ENCODE results near the gene PLA2G6.

Gene PLA2G6

GRCh38 chr22:38077595-38077994, 104.0 kb downstream of the PLA2G6 start:
- H3K27me3 ChIP-seq (ENCODE audit: control insufficient read depth, insufficient read depth, low read length), result peaks cover 5% of the 10 kb centered on the region; the same call in 1 of the 2 replicates
- no peaks in the 10 kb centered on the region for H3K4me1 ChIP-seq (ENCODE audit: control insufficient read depth, insufficient read depth, low read length)
- no peak for DNase-seq (ENCODE audit: low read depth, low spot score)
- H3K27ac ChIP-seq (ENCODE audit: low read length), result no peak overlapping the region
- H3K4me3 ChIP-seq (ENCODE audit: low read length), result no peak overlapping the region
- no peaks in the 10 kb centered on the region for H3K9me3 ChIP-seq (ENCODE audit: control insufficient read depth, insufficient read depth, low read length)
- peaks cover 13% of the 10 kb centered on the region for H3K36me3 ChIP-seq (ENCODE audit: control insufficient read depth, insufficient read depth, low read length)
- WGBS (ENCODE audit: insufficient coverage, insufficient read length), result no CpG with 5 or more reads among the region's 14 CpGs

- no peaks in the 10 kb centered on the region for H3K9me3 ChIP-seq (ENCODE audit: control insufficient read depth, insufficient read depth, low read length)
- H3K27ac ChIP-seq (ENCODE audit: low read length), result no peak overlapping the region
- H3K36me3 ChIP-seq (ENCODE audit: control insufficient read depth, insufficient read depth, low read length), result peaks cover 15% of the 10 kb centered on the region
- DNase-seq (ENCODE audit: low read depth, low spot score), result no peak
- no peaks in the 10 kb centered on the region for H3K4me1 ChIP-seq (ENCODE audit: control insufficient read depth, insufficient read depth, low read length)
- H3K27me3 ChIP-seq (ENCODE audit: control insufficient read depth, insufficient read depth, low read length), result peaks cover 5% of the 10 kb centered on the region; the same call in 1 of the 2 replicates
- H3K4me3 ChIP-seq (ENCODE audit: low read length), result no peak overlapping the region
- no CpG with 5 or more reads among the region's 12 CpGs for WGBS (ENCODE audit: insufficient coverage, insufficient read length)
Observed at GRCh38 chr22:38077096-38077495, 104.5 kb downstream of the PLA2G6 start.

GRCh38 chr22:38075961-38076360, 105.7 kb downstream of the PLA2G6 start:
- no peaks in the 10 kb centered on the region; the same call in 1 of the 2 replicates for H3K27me3 ChIP-seq (ENCODE audit: control insufficient read depth, insufficient read depth, low read length)
- H3K27ac ChIP-seq (ENCODE audit: low read length), result no peak overlapping the region
- H3K9me3 ChIP-seq (ENCODE audit: control insufficient read depth, insufficient read depth, low read length), result no peaks in the 10 kb centered on the region
- no peak for DNase-seq (ENCODE audit: low read depth, low spot score)
- WGBS (ENCODE audit: insufficient coverage, insufficient read length), result no CpG with 5 or more reads among the region's 13 CpGs
- H3K4me1 ChIP-seq (ENCODE audit: control insufficient read depth, insufficient read depth, low read length), result no peaks in the 10 kb centered on the region
- H3K4me3 ChIP-seq (ENCODE audit: low read length), result no peak overlapping the region
- peaks cover 15% of the 10 kb centered on the region for H3K36me3 ChIP-seq (ENCODE audit: control insufficient read depth, insufficient read depth, low read length)

GRCh38 chr22:38075105-38075825, 106.4 kb downstream of the PLA2G6 start:
- WGBS (ENCODE audit: insufficient coverage, insufficient read length), result no CpG with 5 or more reads among the region's 32 CpGs
- H3K27ac ChIP-seq (ENCODE audit: low read length), result no peak overlapping the region
- no peak for DNase-seq (ENCODE audit: low read depth, low spot score)

GRCh38 chr22:38074181-38075104, 107.2 kb downstream of the PLA2G6 start:
- WGBS (ENCODE audit: insufficient coverage, insufficient read length), result no CpG with 5 or more reads among the region's 47 CpGs
- H3K4me3 ChIP-seq (ENCODE audit: low read length), result no peak overlapping the region
- H3K36me3 ChIP-seq (ENCODE audit: control insufficient read depth, insufficient read depth, low read length), result peaks cover 15% of the 10 kb centered on the region
- no peak overlapping the region for H3K27ac ChIP-seq (ENCODE audit: low read length)
- H3K9me3 ChIP-seq (ENCODE audit: control insufficient read depth, insufficient read depth, low read length), result no peaks in the 10 kb centered on the region
- no peaks in the 10 kb centered on the region for H3K27me3 ChIP-seq (ENCODE audit: control insufficient read depth, insufficient read depth, low read length)
- no peak for DNase-seq (ENCODE audit: low read depth, low spot score)
- H3K4me1 ChIP-seq (ENCODE audit: control insufficient read depth, insufficient read depth, low read length), result no peaks in the 10 kb centered on the region

More at GRCh38 chr22:38075105-38075825, 106.4 kb downstream of the PLA2G6 start:
- Histone ChIP-seq H3K9me3 (ENCODE audit: control insufficient read depth, insufficient read depth, low read length) (no peaks in the 10 kb centered on the region), H3K4me3 (ENCODE audit: low read length) (no peak overlapping the region), H3K27me3 (ENCODE audit: control insufficient read depth, insufficient read depth, low read length) (no peaks in the 10 kb centered on the region), H3K36me3 (ENCODE audit: control insufficient read depth, insufficient read depth, low read length) (peaks cover 15% of the 10 kb centered on the region), H3K4me1 (ENCODE audit: control insufficient read depth, insufficient read depth, low read length) (no peaks in the 10 kb centered on the region)

- WGBS (ENCODE audit: insufficient coverage, insufficient read length), result no CpG with 5 or more reads among the region's 28 CpGs
- Histone ChIP-seq H3K27ac (ENCODE audit: low read length) (no peak overlapping the region), H3K4me1 (ENCODE audit: control insufficient read depth, insufficient read depth, low read length) (no peaks in the 10 kb centered on the region), H3K36me3 (ENCODE audit: control insufficient read depth, insufficient read depth, low read length) (peaks cover 15% of the 10 kb centered on the region), H3K4me3 (ENCODE audit: low read length) (no peak overlapping the region), H3K27me3 (ENCODE audit: control insufficient read depth, insufficient read depth, low read length) (no peaks in the 10 kb centered on the region), H3K9me3 (ENCODE audit: control insufficient read depth, insufficient read depth, low read length) (no peaks in the 10 kb centered on the region)
- no peak for DNase-seq (ENCODE audit: low read depth, low spot score)
Observed at GRCh38 chr22:38073150-38074130, 108.2 kb downstream of the PLA2G6 start.

GRCh38 chr22:38072322-38073149, 109.1 kb downstream of the PLA2G6 start:
- Histone ChIP-seq H3K27me3 (ENCODE audit: control insufficient read depth, insufficient read depth, low read length) (no peaks in the 10 kb centered on the region), H3K27ac (ENCODE audit: low read length) (no peak overlapping the region), H3K9me3 (ENCODE audit: control insufficient read depth, insufficient read depth, low read length) (no peaks in the 10 kb centered on the region), H3K4me3 (ENCODE audit: low read length) (no peak overlapping the region), H3K36me3 (ENCODE audit: control insufficient read depth, insufficient read depth, low read length) (peaks cover 15% of the 10 kb centered on the region), H3K4me1 (ENCODE audit: control insufficient read depth, insufficient read depth, low read length) (no peaks in the 10 kb centered on the region)
- no CpG with 5 or more reads among the region's 25 CpGs for WGBS (ENCODE audit: insufficient coverage, insufficient read length)
- no peak for DNase-seq (ENCODE audit: low read depth, low spot score)

- Histone ChIP-seq H3K4me3 (ENCODE audit: low read length) (no peak overlapping the region), H3K36me3 (ENCODE audit: control insufficient read depth, insufficient read depth, low read length) (peaks cover 15% of the 10 kb centered on the region), H3K27ac (ENCODE audit: low read length) (no peak overlapping the region), H3K4me1 (ENCODE audit: control insufficient read depth, insufficient read depth, low read length) (no peaks in the 10 kb centered on the region), H3K27me3 (ENCODE audit: control insufficient read depth, insufficient read depth, low read length) (no peaks in the 10 kb centered on the region), H3K9me3 (ENCODE audit: control insufficient read depth, insufficient read depth, low read length) (no peaks in the 10 kb centered on the region)
- WGBS (ENCODE audit: insufficient coverage, insufficient read length), result no CpG with 5 or more reads among the region's 22 CpGs
- DNase-seq (ENCODE audit: low read depth, low spot score), result no peak
Observed at GRCh38 chr22:38071421-38072321, 110.0 kb downstream of the PLA2G6 start.

All from iPS DF 6.9 (cell line).